PC-9 (cell line): ENCODE results near the gene BPTF.

Experiments used
- CTCF ChIP-seq: fragments of 200-600 bp; sonication (generic); conservative IDR thresholded peaks from 2 replicates; pipeline ENCODE4 v1.6.1; 2017; ENCODE audit warnings: mixed run types, antibody characterized with exemption, mild to moderate bottlenecking, moderate library complexity
- EZH2 ChIP-seq: fragments of 200-600 bp; sonication (generic); IDR thresholded peaks from 2 replicates; pipeline ENCODE4 v1.8.0; 2017; ENCODE audit warnings: antibody characterized with exemption, low read depth

DNA sequence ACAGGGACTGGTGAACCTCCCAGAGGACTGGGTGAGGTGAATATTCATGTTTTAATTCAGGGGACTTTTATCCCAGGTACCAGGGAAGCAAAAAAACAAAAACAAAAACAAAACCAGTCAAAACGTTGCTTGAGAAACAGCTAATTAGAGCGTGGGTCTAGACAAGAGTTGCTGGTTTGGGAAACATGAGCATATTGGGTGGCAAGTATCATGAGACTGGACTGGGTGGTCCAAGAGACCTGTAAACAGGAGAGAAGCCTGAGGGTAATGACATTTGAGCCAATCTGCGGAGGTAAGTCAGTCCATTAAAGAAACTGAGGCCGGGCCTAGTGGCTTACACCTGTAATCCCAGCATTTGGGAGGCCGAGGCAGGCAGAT lies 11.5 kb upstream of the BPTF start:
- TF ChIP-seq CTCF, result no peak
- TF ChIP-seq EZH2, result no peak
